Heart right ventricle (tissue), 16 donors: Measurements from ENCODE around the gene TRABD. TPM values are rescaled to one million over a fixed set of nuclear protein-coding genes. Genes with fewer than 3 reads are reported as not detected.

Source experiments
- ATAC-seq, 8 donors: fragments of 200-7000 bp; cut with Tn5 transposase; one replicate each; pipeline ENCODE4 v1.9.1; 2020; ENCODE audit warnings: mild to moderate bottlenecking in 8 of 8, moderate library complexity in 8 of 8, moderate number of reproducible peaks in 1 of 8
- DNase-seq, 2 donors: peaks; one replicate each; pipeline ENCODE4 v3.0.0-alpha.2; 2020
- H3K27ac ChIP-seq, 10 donors: fragments of 200-600 bp; sonication (generic) in 2 of 10; one replicate each; pipeline versions ENCODE4 v1.5.0 to v1.8.0; 2020 to 2022; ENCODE audit warnings: mild to moderate bottlenecking in 3 of 10
- H3K27me3 ChIP-seq, 7 donors: fragments of 200-600 bp; one replicate each; pipeline ENCODE4 v1.8.0; 2021 to 2022; ENCODE audit warnings: mild to moderate bottlenecking in 2 of 7
- H3K36me3 ChIP-seq, 9 donors: fragments of 200-600 bp; sonication (generic) in 1 of 9; one replicate each; pipeline versions ENCODE4 v1.5.0 to v1.8.0; 2020 to 2022; ENCODE audit warnings: mild to moderate bottlenecking in 2 of 9
- H3K4me1 ChIP-seq, 9 donors: fragments of 200-600 bp; sonication (generic) in 1 of 9; one replicate each; pipeline versions ENCODE4 v1.5.0 to v1.8.0; 2020 to 2022; ENCODE audit warnings: mild to moderate bottlenecking in 4 of 9
- H3K4me3 ChIP-seq, 10 donors: fragments of 200-600 bp; sonication (generic) in 2 of 10; one replicate each; pipeline versions ENCODE4 v1.5.0 to v1.8.0; 2020 to 2022; ENCODE audit warnings: mild to moderate bottlenecking in 7 of 10, moderate library complexity in 2 of 10
- H3K9me3 ChIP-seq, 11 donors: fragments of 200-600 bp in 10 of 11; sonication (generic) in 2 of 11; one replicate each; pipeline versions ENCODE4 v1.5.0 to v1.8.0; 2013 to 2022; ENCODE audit warnings: mild to moderate bottlenecking in 2 of 11, control low read depth in 1 of 11, moderate library complexity in 1 of 11
- CTCF ChIP-seq, 9 donors: fragments of 200-600 bp; sonication (generic) in 2 of 9; IDR thresholded peaks; one replicate each; pipeline versions ENCODE4 v1.5.0 to v1.8.0; 2021 to 2022; ENCODE audit warnings: antibody characterized with exemption in 9 of 9, mild to moderate bottlenecking in 5 of 9, moderate library complexity in 1 of 9
- WGBS, 2 donors: extraction: QIAGEN DNeasy Blood & Tissue Kit; methylation state at CpG; one replicate each; pipeline ENCODE4 v1.1.7; 2013; ENCODE audit warnings: inconsistent platforms in 1 of 2; 5-methylcytosine and 5-hydroxymethylcytosine counted together
- intact Hi-C, 10 donors: fragments of 100-400 bp; cut with DNase I; formaldehyde crosslinking; loops; one replicate each; pipeline versions ENCODE4 v1.11.1 to v1.14.2; 2022
- polyA plus RNA-seq, 2 donors: library from polyadenylated mRNA; stranded (reverse); fragments of 200-250 nt; gene quantifications; one replicate each; pipeline ENCODE4 v1.2.3, GENCODE V29; 2013
- total RNA-seq, 10 donors: library from RNA; stranded (reverse); fragmentation: NEBNext Ultra II Directional in 3 of 10; extraction: Animal tissue kit (Norgen Biotek cat#: 25700) in 3 of 10; gene quantifications; one replicate each; pipeline versions ENCODE4 v1.2.1 to v1.2.4, GENCODE V29; 2021 to 2023
- donor health status: Arrhythmogenic right ventricular cardiomyopathy.
- donor health status: ischemic (EF 13 %, LVEDD 7.1; RV severe dilation, severe dysfunction).
- donor health status: healthy with polysubstance abuse.
- donor health status: DM: no; HTN: yes; CAD: no.
- donor health status: DM: no; HTN: no; CAD: no.
- donor health status: ischemic (EF 25% LVEDD 6.9; RV normal size, moderate dysfunction).
- donor health status: ischemic (EF 25% LVEDD 5.7; RV mildly dilated, moderate dysfunction).
- donor health status: healthy.
- donor health status: DM: yes; HTN: yes; CAD: no.
- donor health status: Ischemic cardiomyopathy.
- donor health status: ischemic (EF 35%, LVEDD 5.7; RV mildly dilated, moderate dysfunction).
- donor health status: nonischemic (EF 11% LVEDD 7.7; RV severe dilation, severe dysfunction).
- donor health status: DM: yes; HTN: yes; CAD: no.
- donor health status: PGD.
- donor health status: ischemic (EF 29% LVEDD 5.4; RV normal size, mild dysfunction).
- donor health status: nonischemic (EF 23%, LVEDD 6.1; RV moderate dilation, normal function).

Gene TRABD
- total and polyA plus RNA-seq, 12 donors: 13.6 to 40.8 (median 19.0) TPM

- H3K27me3 ChIP-seq: peaks cover 5 to 78% (median 65%) of the 10 kb centered on the region in 7 donors
- WGBS, 2 donors: 88 to 90% methylated on average over 6 of the region's 6 CpGs
- H3K4me1 ChIP-seq: peaks cover 0 to 10% (median 5%) of the 10 kb centered on the region in 9 donors
- H3K36me3 ChIP-seq: no peaks in the 10 kb centered on the region
- no peak overlapping the region for H3K4me3 ChIP-seq
- H3K27ac ChIP-seq: no peak overlapping the region
- DNase-seq: no peak
- intact Hi-C loops: no loop called here
- ATAC-seq: no peak
- H3K9me3 ChIP-seq: no peaks in the 10 kb centered on the region
- TF ChIP-seq CTCF (IDR thresholded peaks at IDR 0.05): no peak
These were observed 10.6 kb upstream of the TRABD start for GRCh38 chr22:50175191-50175461.

- no peak for DNase-seq
- WGBS, 2 donors: 73 to 74% methylated on average over 27 of the region's 27 CpGs
These were observed 9.5 kb upstream of the TRABD start for GRCh38 chr22:50175921-50176849.

GRCh38 chr22:50176850-50177536 lies 8.7 kb upstream of the TRABD start:
- DNase-seq (no peak), ATAC-seq (no peak)
- H3K36me3 ChIP-seq: no peaks in the 10 kb centered on the region
- WGBS, 2 donors: 96 to 98% methylated on average over 73 to 76 of the region's 76 CpGs
- H3K9me3 ChIP-seq: no peaks in the 10 kb centered on the region
- intact Hi-C loops: no loop called here
- H3K4me3 ChIP-seq: no peak overlapping the region
- peaks cover 0 to 4% (median 0%) of the 10 kb centered on the region in 9 donors for H3K4me1 ChIP-seq
- peaks cover 0 to 66% (median 56%) of the 10 kb centered on the region in 7 donors for H3K27me3 ChIP-seq
- TF ChIP-seq CTCF (IDR thresholded peaks at IDR 0.05): no peak
- no peak overlapping the region for H3K27ac ChIP-seq

More at GRCh38 chr22:50175921-50176849, 9.5 kb upstream of the TRABD start:
- intact Hi-C loops: no loop called here
- Histone ChIP-seq H3K4me3 (no peak overlapping the region), H3K27ac (no peak overlapping the region), H3K9me3 (no peaks in the 10 kb centered on the region), H3K36me3 (no peaks in the 10 kb centered on the region), H3K4me1 (peaks cover 0 to 4% (median 0%) of the 10 kb centered on the region in 9 donors), H3K27me3 (peaks cover 0 to 74% (median 64%) of the 10 kb centered on the region in 7 donors)
- no peak for TF ChIP-seq CTCF (IDR thresholded peaks at IDR 0.05)
- no peak for ATAC-seq

- H3K4me3 ChIP-seq: no peak overlapping the region
- no peak for DNase-seq
- WGBS, 2 donors: 51 to 68% methylated on average over 88 to 98 of the region's 98 CpGs
- H3K27ac ChIP-seq: no peak overlapping the region
- no peaks in the 10 kb centered on the region for H3K36me3 ChIP-seq
- intact Hi-C loops: no loop called here
- no peak for TF ChIP-seq CTCF (IDR thresholded peaks at IDR 0.05)
- H3K4me1 ChIP-seq: peaks cover 0 to 4% (median 0%) of the 10 kb centered on the region in 9 donors
- H3K27me3 ChIP-seq: peaks cover 0 to 59% (median 53%) of the 10 kb centered on the region in 7 donors
- no peak for ATAC-seq
- H3K9me3 ChIP-seq: no peaks in the 10 kb centered on the region
These were observed 7.9 kb upstream of the TRABD start for GRCh38 chr22:50177537-50178470.
